Cardiac muscle cell (in vitro differentiated cells and primary cell): ENCODE measurements around the gene CMIP. TPM values are rescaled to one million over a fixed set of nuclear protein-coding genes. Genes with fewer than 3 reads are reported as not detected.

Experiments
- DNase-seq, 2 donors: peaks; one replicate each; pipeline versions ENCODE4 v3.0.0 to v3.0.0-alpha.2; 2010 to 2017; ENCODE audit warnings: low read depth in 1 of 2, low spot score in 1 of 2
- H3K27ac ChIP-seq: fragments of 200-600 bp; sonication (generic); 2 replicates; pipeline ENCODE4 v1.5.1; 2016
- H3K27me3 ChIP-seq: fragments of 200-600 bp; sonication (generic); 2 replicates; pipeline ENCODE4 v1.6.0; 2016; ENCODE audit warnings: control low read depth
- H3K36me3 ChIP-seq: fragments of 200-600 bp; sonication (generic); 2 replicates; pipeline ENCODE4 v1.5.1; 2016; ENCODE audit warnings: control low read depth
- H3K4me1 ChIP-seq: fragments of 200-600 bp; sonication (generic); 2 replicates; pipeline ENCODE4 v1.8.1; 2017; ENCODE audit warnings: low read depth, mild to moderate bottlenecking, mixed run types
- H3K4me3 ChIP-seq: fragments of 200-600 bp; sonication (generic); 2 replicates; pipeline ENCODE4 v1.5.1; 2016; ENCODE audit warnings: mild to moderate bottlenecking
- H3K9me3 ChIP-seq: fragments of 200-600 bp; sonication (generic); 2 replicates; pipeline ENCODE4 v1.5.1; 2017; ENCODE audit warnings: low read depth, mild to moderate bottlenecking, control low read depth
- CTCF ChIP-seq: IDR thresholded peaks from 2 replicates; pipeline ENCODE4 v1.5.1; 2012; ENCODE audit warnings: low read depth, mild to moderate bottlenecking, low read length
- polyA plus RNA-seq: library from polyadenylated mRNA; unstranded; fragments of >200 nt; fragmentation: Nextera tagmentation; extraction: Ambion mirVana; gene quantifications from 2 replicates; pipeline ENCODE4 v1.2.1, GENCODE V29; 2016
- total RNA-seq: library from RNA; depleted of rRNA; stranded (reverse); fragments of >200 nt; gene quantifications from 2 replicates; pipeline ENCODE4 v1.2.3, GENCODE V29; 2016

CMIP gene
- total and polyA plus RNA-seq, 2 experiments from 2014 or later = 1.8 to 22.2 TPM

- Histone ChIP-seq H3K4me3 (no peak overlapping the region), H3K9me3 (no peaks in the 10 kb centered on the region), H3K4me1 (peaks cover 27% of the 10 kb centered on the region), H3K27ac (peak overlapping the region; percentile 82), H3K36me3 (no peaks in the 10 kb centered on the region), H3K27me3 (no peaks in the 10 kb centered on the region)
- no peak for TF ChIP-seq CTCF
- DNase-seq = peak; percentile 79 to 86
These were observed 206.5 kb downstream of the CMIP start for GRCh38 chr16:81650982-81651562.

GRCh38 chr16:81651758-81652718 lies 207.4 kb downstream of the CMIP start:
- Histone ChIP-seq H3K36me3 (no peaks in the 10 kb centered on the region), H3K4me1 (peaks cover 32% of the 10 kb centered on the region), H3K4me3 (no peak overlapping the region), H3K9me3 (no peaks in the 10 kb centered on the region), H3K27me3 (no peaks in the 10 kb centered on the region), H3K27ac (peak overlapping the region; percentile 82)
- no peak for TF ChIP-seq CTCF
- DNase-seq = peak in 1 of 2 donors; percentile 13

- no peak for TF ChIP-seq CTCF
- Histone ChIP-seq H3K4me3 (no peak overlapping the region), H3K27me3 (no peaks in the 10 kb centered on the region), H3K4me1 (peaks cover 39% of the 10 kb centered on the region), H3K36me3 (no peaks in the 10 kb centered on the region), H3K27ac (no peak overlapping the region), H3K9me3 (no peaks in the 10 kb centered on the region)
- DNase-seq = no peak
These were observed 208.3 kb downstream of the CMIP start for GRCh38 chr16:81652798-81653505.

- TF ChIP-seq CTCF = no peak
- H3K4me1 ChIP-seq = peaks cover 31% of the 10 kb centered on the region
- no peaks in the 10 kb centered on the region for H3K27me3 ChIP-seq
- no peak overlapping the region for H3K4me3 ChIP-seq
- H3K27ac ChIP-seq = no peak overlapping the region
- H3K9me3 ChIP-seq = no peaks in the 10 kb centered on the region
- H3K36me3 ChIP-seq = no peaks in the 10 kb centered on the region
- no peak for DNase-seq
These were observed 209.7 kb downstream of the CMIP start for GRCh38 chr16:81654346-81654745.

GRCh38 chr16:81655469-81656162 lies 211.0 kb downstream of the CMIP start:
- Histone ChIP-seq H3K4me1 (peaks cover 31% of the 10 kb centered on the region), H3K9me3 (no peaks in the 10 kb centered on the region), H3K27me3 (no peaks in the 10 kb centered on the region), H3K27ac (no peak overlapping the region), H3K36me3 (no peaks in the 10 kb centered on the region), H3K4me3 (no peak overlapping the region)
- TF ChIP-seq CTCF = no peak
- DNase-seq = no peak
